GM06990 (cell line): ENCODE data around the gene PSAT1.
"Not testable (repeated sequence)": the region's sequence is repeated elsewhere in the genome, so short reads cannot be mapped to it uniquely, and the experiment has no call there.

Experiments used
- DNase-seq: peaks from one replicate; pipeline ENCODE4 v3.0.0-alpha.2; 2011; ENCODE audit not compliant: insufficient read length; ENCODE audit errors: extremely low read depth
- H3K27me3 ChIP-seq: replicated peaks from 2 replicates; pipeline ENCODE4 v1.6.0; 2011; ENCODE audit warnings: low read length; ENCODE audit not compliant: control insufficient read depth, insufficient read depth
- H3K36me3 ChIP-seq: 2 replicates; pipeline ENCODE4 v1.5.1; 2011; ENCODE audit warnings: low read length; ENCODE audit not compliant: control insufficient read depth, insufficient read depth
- H3K4me3 ChIP-seq: replicated peaks from 2 replicates; pipeline ENCODE4 v1.5.1; 2011; ENCODE audit warnings: low read depth, mild to moderate bottlenecking, control low read depth, low read length
- CTCF ChIP-seq: IDR thresholded peaks from 2 replicates; pipeline ENCODE4 v1.5.1; 2011; ENCODE audit warnings: low read length, control low read depth, mild to moderate bottlenecking, inconsistent platforms; ENCODE audit not compliant: insufficient read depth, poor library complexity, severe bottlenecking

PSAT1 gene

GRCh38 chr9:78278801-78279200 is 18.1 kb upstream of the PSAT1 start:
- Histone ChIP-seq H3K27me3 (no peaks in the 10 kb centered on the region), H3K36me3 (no peaks in the 10 kb centered on the region)

GRCh38 chr9:78280982-78281668 is 15.8 kb upstream of the PSAT1 start:
- DNase-seq, result no peak
- H3K36me3 ChIP-seq, result no peaks in the 10 kb centered on the region
- H3K4me3 ChIP-seq, result no peak overlapping the region
- no peak for TF ChIP-seq CTCF
- H3K27me3 ChIP-seq, result no peaks in the 10 kb centered on the region

More at GRCh38 chr9:78278801-78279200, 18.1 kb upstream of the PSAT1 start:
- no peak for TF ChIP-seq CTCF
- no peak overlapping the region for H3K4me3 ChIP-seq
- DNase-seq, result no peak

- H3K4me3 ChIP-seq, H3K27me3 ChIP-seq, DNase-seq, H3K36me3 ChIP-seq: not testable (repeated sequence)
Observed at GRCh38 chr9:78284181-78284580, 12.7 kb upstream of the PSAT1 start.

GRCh38 chr9:78286125-78286524 is 10.8 kb upstream of the PSAT1 start:
- no peak overlapping the region for H3K4me3 ChIP-seq
- TF ChIP-seq CTCF, result no peak
- no peak for DNase-seq
- H3K27me3 ChIP-seq, result no peaks in the 10 kb centered on the region
- H3K36me3 ChIP-seq, result no peaks in the 10 kb centered on the region

GRCh38 chr9:78286946-78287388 is 10.0 kb upstream of the PSAT1 start:
- no peak for TF ChIP-seq CTCF
- no peaks in the 10 kb centered on the region for H3K36me3 ChIP-seq
- no peak overlapping the region for H3K4me3 ChIP-seq
- no peaks in the 10 kb centered on the region for H3K27me3 ChIP-seq
- no peak for DNase-seq

GRCh38 chr9:78288214-78288892 is 8.6 kb upstream of the PSAT1 start:
- TF ChIP-seq CTCF, result no peak
- H3K36me3 ChIP-seq, result no peaks in the 10 kb centered on the region
- no peaks in the 10 kb centered on the region for H3K27me3 ChIP-seq
- no peak for DNase-seq
- no peak overlapping the region for H3K4me3 ChIP-seq
